CD4-positive, alpha-beta T cell treated with Interleukin-6 for 4 hours (primary cell): ENCODE data around the gene SLC10A1.

Experiments
- DNase-seq: peaks from one replicate; pipeline ENCODE4 v3.0.0-alpha.2; 2020; ENCODE audit warnings: mixed read lengths

Gene SLC10A1

DNA sequence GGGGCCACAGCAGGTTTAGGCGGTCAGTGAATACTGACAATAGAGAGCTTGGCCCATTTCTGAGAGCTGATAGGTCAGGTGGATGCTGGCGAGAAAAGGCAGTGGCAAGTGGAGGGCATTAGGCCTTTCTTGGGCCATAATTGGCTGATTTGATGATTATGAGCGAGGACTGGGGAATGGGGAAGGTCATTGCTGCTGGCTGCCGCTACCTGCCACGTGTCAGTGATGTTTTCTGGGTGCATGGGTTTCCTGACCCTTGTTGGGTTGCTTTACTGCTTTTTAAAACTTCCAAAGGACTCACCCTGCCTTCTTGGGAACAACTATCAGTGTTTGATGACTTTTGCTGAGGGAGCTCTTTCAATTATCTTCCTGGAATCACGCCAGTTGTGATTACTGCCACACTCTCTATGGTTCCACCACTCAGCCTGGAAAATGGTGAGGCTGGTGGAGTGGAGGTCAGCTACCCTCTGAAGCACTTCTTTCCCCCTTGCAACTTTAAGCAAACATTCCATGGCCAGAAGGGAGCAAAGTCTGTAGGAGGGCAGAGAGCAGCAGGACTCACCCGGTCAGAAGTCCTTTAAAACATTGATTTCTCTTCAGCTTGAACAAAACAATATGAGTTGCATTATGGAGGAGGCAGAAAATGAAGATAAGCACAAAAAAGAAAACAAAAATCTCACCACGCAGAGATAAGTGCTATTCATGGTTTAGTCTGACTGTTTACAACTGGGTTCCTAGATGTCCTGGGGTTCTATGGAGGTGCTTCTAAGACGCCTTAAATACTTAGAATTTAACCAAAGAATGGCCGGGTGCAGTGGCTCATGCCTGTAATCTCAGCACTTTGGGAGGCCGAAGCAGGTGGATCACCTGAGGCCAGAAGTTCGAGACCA is 12.1 kb upstream of the SLC10A1 start:
- DNase-seq: no peak

DNA sequence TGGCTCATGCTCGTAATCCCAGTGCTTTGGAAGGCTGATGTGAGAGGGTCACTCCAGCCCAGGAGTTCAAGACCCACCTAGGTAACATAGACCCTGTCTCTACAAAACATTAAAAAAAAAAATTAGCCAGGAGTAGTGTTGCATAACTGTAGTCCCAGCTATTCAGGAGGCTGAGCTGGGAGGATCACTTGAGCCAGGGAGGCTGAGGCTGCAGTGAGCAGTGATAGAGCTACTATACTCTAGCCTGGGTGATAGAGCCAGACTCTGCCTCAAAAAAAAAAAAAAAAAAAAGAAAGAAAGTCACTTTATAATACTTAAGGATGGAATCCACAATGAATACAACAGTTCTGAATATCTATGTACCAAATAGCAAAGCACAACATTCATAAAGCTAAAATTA is 10.2 kb upstream of the SLC10A1 start:
- DNase-seq: no peak

- no peak for DNase-seq
These were observed 7.9 kb upstream of the SLC10A1 start for GRCh38 chr14:69804902-69805301.

GRCh38 chr14:69803753-69804152 is 6.7 kb upstream of the SLC10A1 start:
- DNase-seq: no peak

- no peak for DNase-seq
These were observed 1.3 kb upstream of the SLC10A1 start for GRCh38 chr14:69798339-69798735.

- no peak for DNase-seq
These were observed 715 bp upstream of the SLC10A1 start for GRCh38 chr14:69797573-69798338.

- DNase-seq: no peak
These were observed 1.4 kb downstream of the SLC10A1 start for GRCh38 chr14:69795691-69796090.

GRCh38 chr14:69794791-69795190 is 2.2 kb downstream of the SLC10A1 start:
- no peak for DNase-seq

DNA sequence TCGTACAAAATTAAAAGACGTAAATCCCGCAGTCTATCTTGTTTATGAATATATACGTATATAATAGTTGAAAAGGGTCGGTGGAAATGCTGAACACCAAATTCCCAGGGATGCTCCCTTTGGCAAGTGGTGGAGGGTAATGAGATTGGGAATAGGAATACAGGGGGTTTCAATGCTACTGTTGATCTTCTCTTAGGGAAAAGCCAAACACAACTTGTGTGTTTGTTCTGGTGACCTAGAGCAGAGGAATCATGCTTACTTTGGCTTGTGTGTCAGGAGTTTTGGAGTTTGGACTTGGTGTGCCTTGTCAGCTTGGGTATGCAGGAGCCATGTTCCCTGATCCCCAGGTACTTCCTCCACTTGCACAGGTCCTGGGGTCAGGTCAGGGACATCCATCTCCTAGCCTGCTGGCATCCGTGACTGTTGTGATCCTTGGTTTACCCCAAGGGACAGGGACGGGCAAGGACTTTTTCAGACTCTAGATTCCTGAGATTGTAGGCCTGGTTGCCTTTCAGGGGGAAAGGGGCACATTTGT is 4.1 kb downstream of the SLC10A1 start:
- DNase-seq: no peak

GRCh38 chr14:69789118-69789640 is 7.9 kb downstream of the SLC10A1 start:
- DNase-seq: no peak

DNA sequence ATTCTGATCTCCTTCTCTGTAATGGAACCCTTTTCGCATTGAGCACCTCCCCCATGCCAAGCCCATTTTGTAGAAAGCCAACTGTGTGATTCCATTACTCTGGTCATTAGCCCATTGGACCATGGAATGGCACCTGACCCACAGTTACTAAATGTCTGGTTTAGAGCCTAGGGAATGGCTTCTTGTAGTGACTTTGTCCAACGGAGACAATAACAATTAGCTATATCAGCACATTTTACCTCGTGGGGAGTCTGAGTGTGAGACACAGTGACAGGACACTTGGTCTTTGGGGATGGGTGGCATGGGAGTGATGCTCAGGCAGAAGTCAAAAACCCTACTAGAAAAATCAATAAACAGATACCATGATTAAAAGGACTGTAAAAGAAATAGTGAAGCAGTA is 10.4 kb downstream of the SLC10A1 start:
- no peak for DNase-seq

DNA sequence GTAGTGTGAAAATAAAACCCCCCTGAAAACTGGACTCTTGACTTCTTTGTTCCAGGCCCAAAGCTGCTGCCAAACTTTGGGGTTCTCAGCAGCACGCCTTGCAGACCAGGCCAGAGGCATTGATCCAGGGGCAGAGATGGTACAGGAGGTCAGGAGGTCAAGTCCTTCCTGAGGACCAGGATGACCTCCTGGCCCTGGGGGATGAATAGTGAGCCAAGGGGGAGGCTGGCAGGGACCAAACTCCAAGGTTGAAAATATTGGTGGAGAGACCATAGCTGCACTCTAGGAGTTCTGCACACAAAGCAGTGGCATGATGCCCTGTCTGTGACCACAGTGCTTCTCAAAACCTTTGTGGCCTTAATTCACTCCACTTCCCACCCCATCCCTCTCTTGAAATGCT is 12.1 kb downstream of the SLC10A1 start:
- DNase-seq: no peak

- DNase-seq: no peak
These were observed 16.1 kb downstream of the SLC10A1 start for GRCh38 chr14:69780952-69781351.

GRCh38 chr14:69780092-69780491 is 16.9 kb downstream of the SLC10A1 start:
- DNase-seq: no peak

- DNase-seq: no peak
These were observed 18.0 kb downstream of the SLC10A1 start for GRCh38 chr14:69779088-69779487.

GRCh38 chr14:69776875-69777453 is 20.1 kb downstream of the SLC10A1 start:
- no peak for DNase-seq

GRCh38 chr14:69775012-69775411 is 22.0 kb downstream of the SLC10A1 start:
- no peak for DNase-seq

- no peak for DNase-seq
These were observed 23.3 kb downstream of the SLC10A1 start for GRCh38 chr14:69773571-69774276.

GRCh38 chr14:69772082-69773017 is 24.7 kb downstream of the SLC10A1 start:
- no peak for DNase-seq

GRCh38 chr14:69771136-69771535 is 25.9 kb downstream of the SLC10A1 start:
- DNase-seq: no peak

GRCh38 chr14:69770559-69770958 is 26.5 kb downstream of the SLC10A1 start:
- DNase-seq: no peak
